ENCODE results near the gene TAF1L. TPM values are rescaled to one million over a fixed set of nuclear protein-coding genes. Genes with fewer than 3 reads are reported as not detected.
"Not testable (repeated sequence)": the region's sequence is repeated elsewhere in the genome, so short reads cannot be mapped to it uniquely, and the experiment has no call there.

The TAF1L gene
- total RNA-seq, 2 donors from 2014 or later, result not detected

DNA sequence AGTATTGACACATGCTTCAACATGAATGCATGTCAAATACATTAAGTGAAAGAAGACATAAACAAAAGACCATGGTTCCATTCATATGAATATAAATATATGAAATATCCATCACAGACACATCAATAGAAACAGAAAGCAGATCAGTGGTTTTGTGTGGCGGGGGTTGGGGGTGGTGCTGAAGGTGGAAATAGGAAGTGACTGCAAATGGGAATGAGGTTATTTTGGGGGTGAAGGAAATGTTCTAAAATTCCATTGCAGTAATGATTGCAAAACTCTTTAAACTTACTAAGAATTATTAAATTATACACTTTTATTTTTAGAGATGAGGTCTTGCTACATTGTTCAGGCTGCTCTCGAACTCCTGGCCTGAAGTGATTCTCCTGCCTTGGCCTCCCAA is 28.7 kb downstream of the TAF1L start:
- no peak overlapping the region for H3K27ac ChIP-seq
- no peaks in the 10 kb centered on the region for H3K4me1 ChIP-seq
- no peak for DNase-seq
- WGBS, 2 donors, result 53 to 55% methylated on average over 2 of the region's 2 CpGs
- ATAC-seq, result no peak
- no peaks in the 10 kb centered on the region for H3K36me3 ChIP-seq (replicated peaks in 1 of 2; ENCODE audit: insufficient read depth in 1 of 2, low read depth in 2 of 2)
- intact Hi-C loops (cut with DNase I), result no loop called here
- no peaks in the 10 kb centered on the region for H3K9me3 ChIP-seq
- H3K27me3 ChIP-seq, result no peaks in the 10 kb centered on the region
- no peak for TF ChIP-seq POLR2A (IDR thresholded peaks at IDR 0.05)
- TF ChIP-seq, protein P1, sequence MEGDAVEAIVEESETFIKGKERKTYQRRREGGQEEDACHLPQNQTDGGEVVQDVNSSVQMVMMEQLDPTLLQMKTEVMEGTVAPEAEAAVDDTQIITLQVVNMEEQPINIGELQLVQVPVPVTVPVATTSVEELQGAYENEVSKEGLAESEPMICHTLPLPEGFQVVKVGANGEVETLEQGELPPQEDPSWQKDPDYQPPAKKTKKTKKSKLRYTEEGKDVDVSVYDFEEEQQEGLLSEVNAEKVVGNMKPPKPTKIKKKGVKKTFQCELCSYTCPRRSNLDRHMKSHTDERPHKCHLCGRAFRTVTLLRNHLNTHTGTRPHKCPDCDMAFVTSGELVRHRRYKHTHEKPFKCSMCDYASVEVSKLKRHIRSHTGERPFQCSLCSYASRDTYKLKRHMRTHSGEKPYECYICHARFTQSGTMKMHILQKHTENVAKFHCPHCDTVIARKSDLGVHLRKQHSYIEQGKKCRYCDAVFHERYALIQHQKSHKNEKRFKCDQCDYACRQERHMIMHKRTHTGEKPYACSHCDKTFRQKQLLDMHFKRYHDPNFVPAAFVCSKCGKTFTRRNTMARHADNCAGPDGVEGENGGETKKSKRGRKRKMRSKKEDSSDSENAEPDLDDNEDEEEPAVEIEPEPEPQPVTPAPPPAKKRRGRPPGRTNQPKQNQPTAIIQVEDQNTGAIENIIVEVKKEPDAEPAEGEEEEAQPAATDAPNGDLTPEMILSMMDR (IDR thresholded peaks at IDR 0.05), result no peak
- no peak overlapping the region for H3K4me3 ChIP-seq

DNA sequence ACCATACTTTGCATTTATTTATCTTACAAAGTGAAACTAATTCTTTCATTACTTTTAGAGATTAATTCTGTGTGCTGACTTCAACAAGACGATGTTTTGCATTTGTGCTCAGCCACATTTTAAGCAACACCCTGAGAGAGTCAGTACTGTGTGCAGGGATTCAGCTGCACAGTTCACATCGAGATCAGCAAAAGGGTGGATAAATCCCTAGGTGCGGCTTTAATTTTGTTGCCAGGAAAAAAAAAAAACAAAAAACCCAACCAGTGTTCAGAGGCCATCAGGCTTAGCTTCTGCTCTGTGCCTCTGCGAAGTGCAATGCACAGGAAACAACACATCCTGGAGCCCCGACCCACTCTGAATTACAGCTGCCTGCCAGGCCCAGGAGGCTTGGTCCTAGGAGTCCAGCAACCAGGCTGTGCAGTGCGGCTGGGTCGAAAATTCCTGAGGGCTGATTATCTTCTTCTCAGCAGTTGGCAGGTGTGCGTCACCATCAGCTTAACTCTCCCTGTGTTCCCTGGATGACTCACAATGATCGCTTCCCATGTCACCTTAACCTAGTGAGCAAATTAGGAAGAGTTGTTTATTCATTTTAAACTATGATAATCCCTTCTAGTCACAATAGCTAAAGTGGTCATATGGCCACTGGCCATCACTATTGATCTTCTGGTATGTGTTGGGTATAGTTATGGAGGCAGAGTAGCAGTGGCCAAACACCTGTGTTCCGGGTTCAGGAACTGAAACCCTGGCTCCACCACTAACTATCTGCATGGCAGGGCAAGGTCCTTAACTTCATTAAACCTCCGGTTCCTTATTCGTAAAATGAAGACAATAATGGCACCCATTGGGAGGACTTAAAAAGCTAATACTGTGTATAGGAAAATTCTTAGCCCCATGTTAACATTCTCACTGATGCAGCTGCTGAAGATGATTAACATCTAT is 31.3 kb downstream of the TAF1L start:
- H3K27me3 ChIP-seq, result no peaks in the 10 kb centered on the region
- H3K4me1 ChIP-seq, result no peaks in the 10 kb centered on the region
- H3K4me3 ChIP-seq, result no peak overlapping the region
- ATAC-seq (no peak), DNase-seq (no peak)
- TF ChIP-seq, protein P1 (IDR thresholded peaks at IDR 0.05), result no peak
- no peak for TF ChIP-seq POLR2A (IDR thresholded peaks at IDR 0.05)
- no peaks in the 10 kb centered on the region for H3K9me3 ChIP-seq
- intact Hi-C loops (cut with DNase I), result no loop called here
- 60 to 73% methylated on average over 12 of the region's 12 CpGs for WGBS, 2 donors
- no peaks in the 10 kb centered on the region for H3K36me3 ChIP-seq (replicated peaks in 1 of 2; ENCODE audit: insufficient read depth in 1 of 2, low read depth in 2 of 2)
- H3K27ac ChIP-seq, result no peak overlapping the region

DNA sequence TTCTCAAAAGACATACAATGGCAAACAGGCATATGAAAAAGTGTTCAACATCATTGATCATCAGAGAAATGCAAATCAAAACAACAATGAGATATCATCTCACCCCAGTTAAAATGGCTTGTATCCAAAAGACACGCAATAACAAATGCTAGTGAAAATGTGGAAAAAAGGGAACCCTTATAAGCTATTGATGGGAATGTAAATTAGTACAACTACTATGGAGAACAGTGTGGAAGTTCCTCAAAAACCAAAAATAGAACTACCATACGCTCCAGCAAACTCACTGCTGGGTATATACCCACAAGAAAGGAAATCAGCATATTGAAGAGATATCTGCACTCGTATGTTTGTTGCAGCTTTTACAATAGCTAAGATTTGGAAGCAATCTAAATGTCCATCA is 36.4 kb downstream of the TAF1L start:
- intact Hi-C loops (cut with DNase I), result not testable (repeated sequence)

DNA sequence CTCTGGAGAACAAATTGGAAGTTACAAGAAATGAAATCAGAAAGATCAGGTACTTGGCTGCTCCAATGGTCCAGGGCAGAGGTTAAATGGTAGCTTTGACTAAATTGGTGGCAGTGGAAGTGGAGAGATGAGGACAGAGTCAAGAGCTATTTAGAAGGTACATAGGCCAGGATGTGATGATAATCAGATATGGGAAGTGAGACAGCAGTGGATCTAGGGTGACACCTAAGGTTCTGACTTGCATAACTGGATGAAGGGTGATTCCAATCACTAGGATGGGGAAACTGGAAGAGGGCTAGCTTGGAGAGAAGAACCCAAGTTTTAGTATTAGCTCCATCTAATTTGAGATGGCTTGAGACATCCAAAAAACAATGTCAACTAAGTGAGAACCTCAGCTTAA is 38.5 kb downstream of the TAF1L start:
- intact Hi-C loops (cut with DNase I), result no loop called here
- Histone ChIP-seq H3K27me3 (no peaks in the 10 kb centered on the region), H3K4me1 (no peaks in the 10 kb centered on the region), H3K36me3 (replicated peaks in 1 of 2; ENCODE audit: insufficient read depth in 1 of 2, low read depth in 2 of 2) (no peaks in the 10 kb centered on the region), H3K27ac (no peak overlapping the region), H3K4me3 (no peak overlapping the region), H3K9me3 (no peaks in the 10 kb centered on the region)
- ATAC-seq, result no peak
- no peak for TF ChIP-seq POLR2A (IDR thresholded peaks at IDR 0.05)
- TF ChIP-seq, protein P1 (IDR thresholded peaks at IDR 0.05), result no peak
- DNase-seq, result no peak

More for the DNA sequence above, 36.4 kb downstream of the TAF1L start:
- not testable (repeated sequence) for H3K9me3 ChIP-seq; H3K27ac ChIP-seq; H3K27me3 ChIP-seq; ATAC-seq; H3K4me1 ChIP-seq; H3K36me3 ChIP-seq (replicated peaks in 1 of 2; ENCODE audit: insufficient read depth in 1 of 2, low read depth in 2 of 2); DNase-seq; H3K4me3 ChIP-seq
- WGBS, 2 donors, result 51 to 60% methylated on average over 3 of the region's 3 CpGs

DNA sequence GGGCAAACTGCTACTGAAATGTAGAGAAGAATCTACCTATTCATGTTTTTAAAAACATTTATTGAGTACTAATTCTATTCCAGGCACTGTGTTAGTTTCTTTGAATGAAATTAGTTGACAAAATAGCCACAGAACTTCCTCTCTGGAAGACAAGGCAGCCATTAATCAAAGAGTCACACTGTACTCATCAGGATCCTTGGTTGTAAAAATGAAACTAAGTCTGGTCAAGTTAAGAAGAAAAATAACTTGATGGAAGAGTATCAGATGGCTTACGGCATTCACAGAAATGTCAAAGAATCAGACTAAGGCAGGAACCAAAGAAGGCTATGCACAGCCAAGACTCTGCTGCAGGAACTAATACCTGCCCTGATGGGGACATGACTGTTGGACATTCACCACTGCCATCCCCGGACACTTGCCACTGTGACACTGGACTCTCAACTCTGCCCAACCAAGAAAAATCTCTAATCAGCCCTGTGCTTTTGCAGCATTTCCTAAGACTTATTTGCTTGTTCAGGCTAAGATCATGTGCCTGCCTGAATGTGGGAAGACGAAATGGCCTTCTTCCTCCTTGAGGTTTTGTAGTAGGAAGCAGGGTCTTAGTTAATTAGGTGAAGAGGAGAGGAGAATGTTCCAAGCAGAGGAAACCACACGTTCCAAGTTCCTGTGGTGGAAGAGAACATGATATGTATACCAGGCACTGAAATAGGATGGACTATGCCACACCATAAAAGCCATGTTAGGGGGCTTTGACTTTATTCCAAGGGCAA is 39.2 kb downstream of the TAF1L start:
- Histone ChIP-seq H3K9me3 (no peaks in the 10 kb centered on the region), H3K4me3 (no peak overlapping the region), H3K27me3 (no peaks in the 10 kb centered on the region), H3K36me3 (replicated peaks in 1 of 2; ENCODE audit: insufficient read depth in 1 of 2, low read depth in 2 of 2) (no peaks in the 10 kb centered on the region), H3K4me1 (no peaks in the 10 kb centered on the region), H3K27ac (no peak overlapping the region)
- WGBS, 2 donors, result 48 to 60% methylated on average over 4 of the region's 4 CpGs
- DNase-seq (no peak), ATAC-seq (no peak)
- intact Hi-C loops (cut with DNase I), result no loop called here
- TF ChIP-seq, protein P1 (IDR thresholded peaks at IDR 0.05), result no peak
